Thyroid gland (tissue), 4 donors: Measurements from ENCODE around the gene TGFA. TPM values are rescaled to one million over a fixed set of nuclear protein-coding genes. Genes with fewer than 3 reads are reported as not detected.
A peak's percentile ranks its signal among the peaks of the same experiment; 100 is the strongest.

ENCODE experiments used
- DNase-seq, 2 donors: peaks; one replicate each; pipeline ENCODE4 v3.0.0-alpha.2; 2019
- H3K27ac ChIP-seq, 3 donors: fragments of 200-600 bp; sonication (generic); 1 replicate in 2 of 3; 2 replicates in 1 of 3; pipeline ENCODE4 v1.5.1; 2016 to 2019; ENCODE audit warnings: mild to moderate bottlenecking in 1 of 3, moderate library complexity in 1 of 3
- H3K27me3 ChIP-seq: fragments of 200-600 bp; sonication (generic); one replicate; pipeline ENCODE4 v1.5.1; 2019
- H3K36me3 ChIP-seq, 2 donors: fragments of 200-600 bp; sonication (generic); one replicate each; pipeline ENCODE4 v1.5.1; 2016 to 2019
- H3K4me1 ChIP-seq, 2 donors: fragments of 200-600 bp; sonication (generic); one replicate each; pipeline ENCODE4 v1.5.1; 2017 to 2019
- H3K4me3 ChIP-seq, 3 donors: fragments of 200-600 bp; sonication (generic); replicated peaks in 1 of 3; 1 replicate in 2 of 3; 2 replicates in 1 of 3; pipeline ENCODE4 v1.5.1; 2016; ENCODE audit warnings: mild to moderate bottlenecking in 1 of 3
- H3K9me3 ChIP-seq: fragments of 200-600 bp; sonication (generic); one replicate; pipeline ENCODE4 v1.5.1; 2017
- POLR2A ChIP-seq, 2 donors: fragments of 450-650 bp; IDR thresholded peaks; one replicate each; pipeline ENCODE4 v1.6.1; 2017; ENCODE audit warnings: antibody characterized with exemption in 2 of 2, mild to moderate bottlenecking in 2 of 2, moderate library complexity in 1 of 2
- WGBS, 2 donors: methylation state at CpG; one replicate each; pipeline ENCODE4 v1.1.5; 2017; 5-methylcytosine and 5-hydroxymethylcytosine counted together
- intact Hi-C: fragments of 100-400 bp; cut with DNase I; formaldehyde crosslinking; loops from one replicate; pipeline ENCODE4 v1.15.1; 2023
- total RNA-seq, 4 donors: library from RNA; depleted of rRNA; stranded (reverse); fragments of >200 nt; gene quantifications; one replicate each; pipeline ENCODE4 v1.2.3, GENCODE V29; 2016
- TF ChIP-seq, protein P1 (sequence below), 6 experiments: fragments of 200-600 bp in 3 of 6; fragments of 450-650 bp in 3 of 6; sonication (generic) in 3 of 6; IDR thresholded peaks; one replicate each; pipeline ENCODE4 v1.5.1; 2016 to 2019; ENCODE audit warnings: antibody characterized with exemption in 6 of 6, mild to moderate bottlenecking in 2 of 6, inconsistent platforms in 1 of 6, moderate library complexity in 1 of 6

TGFA gene
- total RNA-seq, 4 donors from 2014 or later, result 12.9 to 23.0 (median 18.6) TPM

DNA sequence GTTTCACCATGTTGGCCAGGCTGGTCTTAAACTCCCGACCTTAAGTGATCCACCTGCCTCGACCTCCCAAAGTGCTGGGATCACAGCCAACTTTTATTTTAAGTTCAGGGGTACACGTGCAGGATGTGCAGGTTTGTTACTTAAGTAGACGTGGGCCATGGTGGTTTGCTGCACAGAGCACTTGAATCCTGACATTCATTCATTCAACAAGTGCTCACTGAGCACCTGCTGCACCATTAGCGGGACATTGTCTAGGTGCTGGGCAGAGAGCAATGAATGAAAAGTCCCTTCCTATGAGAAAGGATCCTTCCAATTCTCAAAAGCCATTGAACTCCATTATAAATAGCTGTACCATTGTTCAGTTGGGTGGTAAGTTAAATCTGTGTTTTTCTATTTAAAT lies 31.0 kb downstream of the TGFA start:
- H3K4me3 ChIP-seq, result no peak overlapping the region
- WGBS, 2 donors, result 78 to 81% methylated on average over 5 of the region's 5 CpGs
- no peak for DNase-seq
- no peak for TF ChIP-seq POLR2A (IDR thresholded peaks at IDR 0.05)
- TF ChIP-seq, protein P1, sequence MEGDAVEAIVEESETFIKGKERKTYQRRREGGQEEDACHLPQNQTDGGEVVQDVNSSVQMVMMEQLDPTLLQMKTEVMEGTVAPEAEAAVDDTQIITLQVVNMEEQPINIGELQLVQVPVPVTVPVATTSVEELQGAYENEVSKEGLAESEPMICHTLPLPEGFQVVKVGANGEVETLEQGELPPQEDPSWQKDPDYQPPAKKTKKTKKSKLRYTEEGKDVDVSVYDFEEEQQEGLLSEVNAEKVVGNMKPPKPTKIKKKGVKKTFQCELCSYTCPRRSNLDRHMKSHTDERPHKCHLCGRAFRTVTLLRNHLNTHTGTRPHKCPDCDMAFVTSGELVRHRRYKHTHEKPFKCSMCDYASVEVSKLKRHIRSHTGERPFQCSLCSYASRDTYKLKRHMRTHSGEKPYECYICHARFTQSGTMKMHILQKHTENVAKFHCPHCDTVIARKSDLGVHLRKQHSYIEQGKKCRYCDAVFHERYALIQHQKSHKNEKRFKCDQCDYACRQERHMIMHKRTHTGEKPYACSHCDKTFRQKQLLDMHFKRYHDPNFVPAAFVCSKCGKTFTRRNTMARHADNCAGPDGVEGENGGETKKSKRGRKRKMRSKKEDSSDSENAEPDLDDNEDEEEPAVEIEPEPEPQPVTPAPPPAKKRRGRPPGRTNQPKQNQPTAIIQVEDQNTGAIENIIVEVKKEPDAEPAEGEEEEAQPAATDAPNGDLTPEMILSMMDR (IDR thresholded peaks at IDR 0.05), result no peak
- H3K27ac ChIP-seq, result peak overlapping the region; percentile 81 to 90 (median 85)
- H3K36me3 ChIP-seq, result no peaks in the 10 kb centered on the region
- no peaks in the 10 kb centered on the region for H3K9me3 ChIP-seq
- intact Hi-C loops, result no loop called here
- H3K27me3 ChIP-seq, result no peaks in the 10 kb centered on the region
- H3K4me1 ChIP-seq, result peaks cover 42 to 60% of the 10 kb centered on the region in 2 donors

DNA sequence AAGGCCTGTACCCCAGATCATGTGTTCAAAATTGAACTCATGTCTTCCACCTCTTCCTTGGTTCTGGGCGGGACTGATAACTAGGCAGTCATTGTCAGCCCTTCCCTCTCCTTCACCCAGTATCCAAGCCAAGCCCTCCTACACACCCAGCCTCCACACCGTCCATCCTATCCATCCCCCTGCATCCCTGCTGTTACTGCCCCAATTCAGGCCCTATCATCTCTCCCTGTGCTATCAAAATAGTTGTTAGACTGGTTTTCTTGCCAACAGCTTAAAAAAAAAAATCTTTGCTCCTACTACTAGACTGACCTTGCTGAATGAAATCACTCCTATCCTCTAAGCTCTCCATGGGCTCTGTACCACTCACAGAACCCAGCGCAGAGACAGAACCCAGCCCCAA lies 32.8 kb downstream of the TGFA start:
- Histone ChIP-seq H3K4me3 (no peak overlapping the region), H3K36me3 (no peaks in the 10 kb centered on the region), H3K27me3 (no peaks in the 10 kb centered on the region), H3K4me1 (peaks cover 37 to 61% of the 10 kb centered on the region in 2 donors), H3K9me3 (no peaks in the 10 kb centered on the region), H3K27ac (peak overlapping the region in 2 of 3 donors; percentile 31 to 58)
- no peak for TF ChIP-seq POLR2A (IDR thresholded peaks at IDR 0.05)
- TF ChIP-seq, protein P1 (IDR thresholded peaks at IDR 0.05), result no peak
- DNase-seq, result peak; percentile 18 to 23
- intact Hi-C loops, result no loop called here
- 59% methylated on average over 3 of the region's 3 CpGs for WGBS, 2 donors

DNA sequence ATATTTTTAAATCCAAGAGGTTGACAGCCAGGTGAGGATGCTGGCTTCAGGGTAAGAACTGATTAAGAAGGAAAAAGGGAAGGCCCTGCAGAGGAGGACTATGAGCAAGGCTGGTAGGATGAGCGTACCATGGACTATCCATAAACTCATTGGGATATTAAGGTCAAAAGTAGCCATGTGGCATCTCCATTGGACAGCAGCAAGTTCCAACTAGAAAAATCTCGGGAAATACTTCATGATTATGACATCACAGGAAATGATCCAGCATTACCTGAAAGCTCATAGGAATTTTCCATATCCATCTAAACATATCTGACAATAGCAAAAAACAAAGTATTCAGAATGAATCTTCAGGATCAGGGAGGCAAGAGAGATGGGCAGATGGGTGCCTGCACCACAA lies 34.2 kb downstream of the TGFA start:
- Histone ChIP-seq H3K4me1 (peaks cover 36 to 61% of the 10 kb centered on the region in 2 donors), H3K27me3 (no peaks in the 10 kb centered on the region), H3K9me3 (no peaks in the 10 kb centered on the region), H3K27ac (no peak overlapping the region), H3K4me3 (no peak overlapping the region), H3K36me3 (no peaks in the 10 kb centered on the region)
- TF ChIP-seq, protein P1 (IDR thresholded peaks at IDR 0.05), result no peak
- no peak for TF ChIP-seq POLR2A (IDR thresholded peaks at IDR 0.05)
- WGBS, 2 donors, result 81 to 84% methylated on average over 2 of the region's 2 CpGs
- intact Hi-C loops, result no loop called here
- no peak for DNase-seq

DNA sequence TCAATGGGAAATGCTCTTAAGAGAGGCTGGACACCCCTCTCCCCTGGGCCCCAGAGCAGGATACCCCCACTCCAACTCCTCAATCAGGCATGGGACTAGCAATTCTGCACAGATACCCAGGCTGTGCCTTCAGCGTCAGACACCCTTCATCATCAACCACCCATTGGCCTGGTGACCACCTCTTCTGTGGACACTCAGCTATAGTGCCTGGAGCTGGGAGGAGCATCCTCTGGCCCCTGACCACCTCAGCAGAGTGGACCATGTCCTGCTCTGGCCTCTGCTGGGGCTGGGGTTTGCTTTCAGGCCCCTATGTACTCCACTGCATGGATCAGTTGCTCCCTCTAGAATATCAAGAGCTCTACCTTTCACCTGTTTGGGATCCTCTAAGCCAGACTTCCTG lies 35.1 kb downstream of the TGFA start:
- Histone ChIP-seq H3K4me1 (peaks cover 39 to 62% of the 10 kb centered on the region in 2 donors), H3K4me3 (no peak overlapping the region), H3K27me3 (no peaks in the 10 kb centered on the region), H3K9me3 (no peaks in the 10 kb centered on the region), H3K27ac (no peak overlapping the region), H3K36me3 (no peaks in the 10 kb centered on the region)
- TF ChIP-seq, protein P1 (IDR thresholded peaks at IDR 0.05), result no peak
- no peak for TF ChIP-seq POLR2A (IDR thresholded peaks at IDR 0.05)
- WGBS, 2 donors, result 100% methylated on average over 1 of the region's 1 CpG
- intact Hi-C loops, result no loop called here
- no peak for DNase-seq

DNA sequence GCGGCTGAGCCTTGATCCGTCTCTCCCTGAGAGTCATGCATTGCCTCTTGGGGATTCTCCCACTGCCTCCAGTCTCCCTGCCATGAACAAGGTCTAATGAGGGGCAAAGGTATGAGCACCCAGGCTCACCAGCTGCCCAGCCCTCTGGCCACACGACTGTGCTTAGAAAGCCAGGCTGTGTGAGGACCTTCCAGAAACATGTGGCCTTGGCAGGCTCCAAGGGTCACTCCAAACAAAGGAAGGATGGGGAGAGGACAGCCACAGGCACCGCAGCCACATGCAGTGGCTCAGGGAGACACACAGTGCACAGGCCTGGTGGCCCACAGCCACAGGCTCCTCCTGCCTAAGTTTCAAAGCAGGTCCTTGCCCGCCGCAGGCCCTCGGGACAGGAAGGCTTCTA lies 35.8 kb downstream of the TGFA start:
- H3K36me3 ChIP-seq, result no peaks in the 10 kb centered on the region
- intact Hi-C loops, result no loop called here
- H3K4me3 ChIP-seq, result no peak overlapping the region
- whole genome bisulfite sequencing, 2 donors, result 88 to 90% methylated on average over 6 of the region's 7 CpGs
- no peaks in the 10 kb centered on the region for H3K9me3 ChIP-seq
- H3K27ac ChIP-seq, result no peak overlapping the region
- H3K4me1 ChIP-seq, result peaks cover 31 to 55% of the 10 kb centered on the region in 2 donors
- TF ChIP-seq, protein P1 (IDR thresholded peaks at IDR 0.05), result no peak
- TF ChIP-seq POLR2A (IDR thresholded peaks at IDR 0.05), result no peak
- no peak for DNase-seq
- no peaks in the 10 kb centered on the region for H3K27me3 ChIP-seq
